Mucosa of rectum (tissue), 2 donors: ENCODE measurements around the gene BMERB1.

Source experiments
- H3K27ac ChIP-seq, 2 donors: one replicate each; pipeline ENCODE4 v1.7.0; 2013; ENCODE audit warnings: inconsistent platforms in 2 of 2, low read depth in 2 of 2, low read length in 2 of 2
- H3K27me3 ChIP-seq, 2 donors: one replicate each; pipeline ENCODE4 v1.7.0; 2013; ENCODE audit warnings: low read length in 2 of 2; ENCODE audit not compliant: control insufficient read depth in 2 of 2, insufficient read depth in 2 of 2
- H3K36me3 ChIP-seq, 2 donors: one replicate each; pipeline ENCODE4 v1.7.0; 2013; ENCODE audit warnings: low read length in 2 of 2; ENCODE audit not compliant: control insufficient read depth in 2 of 2, insufficient read depth in 2 of 2
- H3K4me1 ChIP-seq, 2 donors: one replicate each; pipeline ENCODE4 v1.7.0; 2013; ENCODE audit warnings: low read length in 2 of 2, mild to moderate bottlenecking in 1 of 2; ENCODE audit not compliant: control insufficient read depth in 2 of 2, insufficient read depth in 2 of 2
- H3K4me3 ChIP-seq, 2 donors: one replicate each; pipeline ENCODE4 v1.7.0; 2013; ENCODE audit warnings: low read length in 2 of 2
- H3K9ac ChIP-seq, 2 donors: one replicate each; pipeline ENCODE4 v1.7.0; 2013; ENCODE audit warnings: low read length in 2 of 2, low read depth in 1 of 2, mild to moderate bottlenecking in 1 of 2
- H3K9me3 ChIP-seq, 2 donors: one replicate each; pipeline ENCODE4 v1.7.0; 2013; ENCODE audit warnings: low read length in 2 of 2; ENCODE audit not compliant: control insufficient read depth in 2 of 2
- donor health status: healthy.
- donor health status: Normal muscosa, but diverticular disease.

The BMERB1 gene

DNA sequence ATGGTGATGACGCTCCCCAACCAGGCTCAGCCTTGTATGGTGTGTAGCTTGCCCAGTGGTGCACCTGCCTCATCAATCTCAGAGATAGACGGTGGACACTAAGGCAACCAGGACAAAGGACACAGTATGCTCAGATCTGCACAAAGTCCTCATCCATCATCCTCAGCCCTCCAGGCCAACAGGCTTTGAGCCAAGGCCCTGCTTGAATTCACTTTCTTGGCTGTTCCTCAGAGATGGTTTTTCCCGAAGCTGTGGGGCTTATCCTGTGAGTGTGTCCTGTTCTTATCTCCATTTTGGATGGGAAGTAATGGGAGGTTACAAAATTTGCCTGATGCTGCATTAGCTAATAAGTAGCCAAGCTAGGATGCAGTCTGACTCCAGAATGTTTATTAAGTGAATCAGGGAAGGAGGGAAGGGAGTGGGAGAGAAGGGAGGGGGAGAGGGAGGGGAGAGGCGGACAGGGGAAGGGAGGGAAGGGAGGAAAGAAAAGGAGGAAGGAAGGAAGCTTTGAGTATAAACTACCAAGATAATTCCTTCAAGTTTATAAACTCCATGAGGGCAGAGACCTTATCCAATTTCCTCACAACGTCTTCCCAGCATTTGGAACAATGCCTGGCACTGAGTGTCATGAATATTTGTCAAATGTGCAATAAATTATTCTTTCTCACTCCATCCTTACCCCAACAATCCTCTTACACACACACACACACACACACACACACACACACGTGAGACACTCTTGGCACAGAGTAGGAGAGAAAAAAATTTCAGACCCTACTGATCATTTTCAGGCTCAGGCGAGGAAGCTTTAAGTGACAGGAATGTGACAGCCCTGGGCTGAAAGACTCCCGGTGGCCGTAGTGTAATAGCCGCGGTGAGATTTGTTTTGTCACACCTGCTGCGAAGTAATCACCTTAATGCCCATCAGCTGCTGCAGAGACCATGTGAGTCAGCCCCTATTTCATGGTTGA is 84.3 kb downstream of the BMERB1 start:
- Histone ChIP-seq H3K36me3 (no peaks in the 10 kb centered on the region), H3K27me3 (no peaks in the 10 kb centered on the region), H3K9me3 (no peaks in the 10 kb centered on the region), H3K27ac (peak overlapping the region in 1 of 2 donors; percentile 14), H3K4me3 (no peak overlapping the region), H3K4me1 (peaks cover 6 to 7% of the 10 kb centered on the region in 2 donors), H3K9ac (no peak overlapping the region)

DNA sequence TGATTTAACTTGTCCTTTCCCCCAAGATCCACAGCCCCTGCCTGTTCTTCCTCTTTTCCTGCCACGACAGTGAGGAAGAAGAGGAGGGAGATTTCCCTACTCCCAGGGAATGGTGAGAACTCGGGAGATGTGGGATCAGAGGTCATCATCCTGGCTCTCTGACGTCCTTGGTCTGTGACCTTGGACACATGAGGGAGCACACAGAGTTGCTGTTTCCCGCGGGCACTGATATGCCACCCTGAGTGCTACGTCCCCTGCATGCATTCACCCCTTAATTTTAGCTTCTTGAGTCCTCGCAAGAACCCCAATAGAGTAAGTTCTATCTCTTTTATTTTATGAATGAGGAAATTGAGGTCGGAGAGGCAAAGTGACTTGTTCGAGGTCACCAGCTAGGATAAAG is 85.4 kb downstream of the BMERB1 start:
- H3K9ac ChIP-seq: no peak overlapping the region
- H3K27ac ChIP-seq: peak overlapping the region in 1 of 2 donors; percentile 16

DNA sequence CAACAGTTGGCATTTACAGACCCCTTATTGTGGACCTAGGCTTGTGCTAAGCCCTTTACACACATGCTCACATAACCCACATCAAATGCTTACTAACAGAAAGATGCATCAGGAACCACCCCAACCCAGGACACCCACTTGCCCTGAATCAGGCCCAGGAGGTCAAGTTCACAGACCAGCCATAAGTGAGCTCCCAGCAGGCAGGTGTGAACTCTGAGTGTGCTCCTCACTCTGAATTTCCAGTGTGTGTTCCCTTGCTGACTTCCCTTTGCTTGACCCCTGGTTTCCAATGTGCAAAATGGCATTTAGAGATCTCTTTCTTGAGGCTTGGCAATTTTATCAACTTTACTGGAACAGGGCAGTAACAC is 87.0 kb downstream of the BMERB1 start:
- Histone ChIP-seq H3K4me1 (peaks cover 7% of the 10 kb centered on the region in 2 donors), H3K4me3 (no peak overlapping the region), H3K27ac (peak overlapping the region in 1 of 2 donors; percentile 18)

More for the DNA sequence above, 85.4 kb downstream of the BMERB1 start:
- Histone ChIP-seq H3K27me3 (no peaks in the 10 kb centered on the region), H3K4me3 (no peak overlapping the region), H3K9me3 (no peaks in the 10 kb centered on the region), H3K4me1 (peaks cover 7% of the 10 kb centered on the region in 2 donors), H3K36me3 (no peaks in the 10 kb centered on the region)

DNA sequence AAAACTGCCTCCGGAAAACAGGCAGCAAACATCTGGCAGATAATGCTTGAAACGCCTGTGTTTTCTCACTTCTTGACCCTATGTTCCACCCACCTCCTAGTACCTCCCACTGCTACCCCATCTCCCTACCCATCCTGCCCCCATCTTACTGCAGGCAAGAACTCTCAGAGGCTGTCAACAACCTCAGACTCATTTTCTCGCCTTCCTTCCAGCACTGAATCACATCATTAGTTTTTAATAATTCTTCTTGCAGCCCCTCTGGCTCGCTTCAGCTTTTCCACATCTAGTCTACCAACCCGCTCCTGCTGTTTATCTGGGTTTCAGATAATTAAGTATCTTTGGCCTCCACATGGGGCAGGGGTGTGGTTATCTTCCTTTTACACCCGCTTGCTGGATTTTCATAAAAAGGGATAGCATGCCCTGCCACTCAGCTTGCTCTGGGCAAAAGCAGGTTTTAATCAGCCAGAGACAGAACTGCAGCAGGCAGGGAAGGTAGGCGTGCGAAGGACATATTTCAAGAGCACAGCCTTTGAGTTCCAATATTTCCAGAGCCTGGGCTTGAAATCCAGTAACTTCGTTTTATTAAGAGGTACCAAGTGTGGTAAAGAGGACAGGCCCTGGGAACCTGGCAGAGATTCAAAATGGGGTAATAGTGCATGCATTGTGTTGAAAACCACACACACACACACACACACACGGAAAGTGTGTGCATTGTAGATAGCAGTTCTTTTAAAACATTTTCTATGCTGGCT is 87.5 kb downstream of the BMERB1 start:
- H3K4me3 ChIP-seq: no peak overlapping the region
- H3K9me3 ChIP-seq: no peaks in the 10 kb centered on the region
- H3K27me3 ChIP-seq: no peaks in the 10 kb centered on the region
- peaks cover 7% of the 10 kb centered on the region in 2 donors for H3K4me1 ChIP-seq
- H3K9ac ChIP-seq: no peak overlapping the region
- H3K27ac ChIP-seq: peak overlapping the region in 1 of 2 donors; percentile 18
- H3K36me3 ChIP-seq: no peaks in the 10 kb centered on the region

More for the DNA sequence above, 87.0 kb downstream of the BMERB1 start:
- Histone ChIP-seq H3K9ac (no peak overlapping the region), H3K36me3 (no peaks in the 10 kb centered on the region), H3K27me3 (no peaks in the 10 kb centered on the region), H3K9me3 (no peaks in the 10 kb centered on the region)

DNA sequence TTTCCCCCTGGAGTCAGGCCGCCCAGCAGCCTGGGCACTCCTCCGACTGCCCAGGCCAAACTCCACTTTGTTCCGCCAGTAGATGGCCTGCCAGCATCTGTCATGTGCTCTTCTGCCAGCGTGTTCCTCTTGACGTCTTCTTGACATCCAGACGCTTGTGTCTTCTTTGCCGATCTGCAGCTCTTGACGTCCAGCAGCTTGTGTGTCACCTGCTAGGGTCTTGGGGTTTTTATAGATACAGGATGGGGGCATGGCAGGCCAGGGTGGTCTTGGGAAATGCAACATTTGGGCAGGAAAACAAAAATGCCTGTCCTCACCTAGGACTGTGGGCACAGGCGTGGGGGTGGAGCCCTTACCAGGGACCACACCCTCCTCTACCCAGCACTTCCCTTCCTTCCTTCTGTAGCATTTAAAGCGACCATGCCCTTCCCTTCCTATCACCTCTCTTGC is 88.7 kb downstream of the BMERB1 start:
- Histone ChIP-seq H3K27me3 (no peaks in the 10 kb centered on the region), H3K27ac (no peak overlapping the region), H3K9ac (no peak overlapping the region), H3K4me1 (peaks cover 7% of the 10 kb centered on the region in 2 donors), H3K9me3 (no peaks in the 10 kb centered on the region), H3K36me3 (no peaks in the 10 kb centered on the region), H3K4me3 (peak overlapping the region; percentile 56 to 61)

DNA sequence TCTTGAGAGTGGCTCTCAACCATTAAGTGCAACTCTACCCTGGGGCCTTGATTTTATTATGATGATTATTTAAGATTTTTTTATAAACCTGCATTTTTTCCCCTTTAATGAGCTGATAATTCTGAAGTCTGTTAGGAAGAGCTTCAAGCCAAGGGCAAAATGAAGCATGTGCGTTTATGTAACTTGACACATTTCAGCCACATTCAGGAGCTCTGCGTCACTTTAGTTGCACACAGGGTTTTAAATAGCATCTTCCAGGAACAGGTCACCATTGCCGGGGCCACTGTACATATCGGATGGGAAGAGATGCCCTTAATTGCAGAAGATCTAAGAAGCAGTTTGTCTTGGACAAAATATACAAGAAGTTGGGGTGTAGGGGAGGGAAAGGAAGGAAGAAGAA is 89.6 kb downstream of the BMERB1 start:
- Histone ChIP-seq H3K36me3 (no peaks in the 10 kb centered on the region), H3K9me3 (no peaks in the 10 kb centered on the region), H3K9ac (no peak overlapping the region), H3K4me3 (no peak overlapping the region), H3K27ac (no peak overlapping the region), H3K27me3 (no peaks in the 10 kb centered on the region), H3K4me1 (peaks cover 7% of the 10 kb centered on the region in 2 donors)

DNA sequence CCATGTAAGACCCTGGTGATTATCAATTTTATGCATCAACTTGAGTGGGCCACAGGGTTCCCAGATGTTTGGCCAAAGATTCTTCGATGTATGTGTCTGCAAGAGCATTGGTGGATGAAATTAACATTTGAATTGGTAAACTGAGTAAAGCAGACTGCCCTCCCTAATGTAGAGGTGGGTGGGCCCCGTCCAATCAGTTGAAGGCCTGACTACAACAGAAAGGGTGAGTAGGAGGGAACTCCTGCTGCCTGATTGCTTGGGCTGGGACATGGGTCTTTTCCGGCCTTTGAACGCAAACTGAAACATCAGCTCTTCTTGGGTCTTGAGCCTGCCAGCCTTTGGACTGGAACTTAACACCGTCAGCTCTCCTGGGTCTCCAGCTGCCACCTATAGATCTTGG is 90.6 kb downstream of the BMERB1 start:
- Histone ChIP-seq H3K27me3 (no peaks in the 10 kb centered on the region), H3K27ac (no peak overlapping the region), H3K9me3 (no peaks in the 10 kb centered on the region), H3K9ac (no peak overlapping the region), H3K4me3 (no peak overlapping the region), H3K36me3 (no peaks in the 10 kb centered on the region), H3K4me1 (peaks cover 7% of the 10 kb centered on the region in 2 donors)

DNA sequence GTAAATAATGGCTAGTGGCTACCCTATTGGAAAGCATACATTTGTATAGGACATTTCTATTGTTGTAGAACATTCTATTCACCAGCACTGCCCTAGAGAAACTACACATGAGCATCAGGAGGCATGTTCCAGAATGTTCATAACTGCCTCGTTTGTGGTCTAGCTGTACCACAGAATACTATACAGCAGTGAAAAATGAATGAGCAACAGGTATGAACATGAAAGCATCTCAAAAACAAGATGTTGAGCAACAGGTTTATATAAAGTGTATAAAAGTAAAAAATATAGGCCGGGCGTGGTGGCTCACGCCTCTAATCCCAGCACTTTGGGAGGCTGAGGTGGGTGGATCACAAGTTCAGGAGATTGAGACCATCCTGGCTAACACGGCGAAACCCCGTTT is 91.7 kb downstream of the BMERB1 start:
- Histone ChIP-seq H3K36me3 (no peaks in the 10 kb centered on the region), H3K9me3 (no peaks in the 10 kb centered on the region), H3K27ac (no peak overlapping the region), H3K4me3 (no peak overlapping the region), H3K27me3 (no peaks in the 10 kb centered on the region), H3K4me1 (peaks cover 4 to 7% of the 10 kb centered on the region in 2 donors), H3K9ac (no peak overlapping the region)

DNA sequence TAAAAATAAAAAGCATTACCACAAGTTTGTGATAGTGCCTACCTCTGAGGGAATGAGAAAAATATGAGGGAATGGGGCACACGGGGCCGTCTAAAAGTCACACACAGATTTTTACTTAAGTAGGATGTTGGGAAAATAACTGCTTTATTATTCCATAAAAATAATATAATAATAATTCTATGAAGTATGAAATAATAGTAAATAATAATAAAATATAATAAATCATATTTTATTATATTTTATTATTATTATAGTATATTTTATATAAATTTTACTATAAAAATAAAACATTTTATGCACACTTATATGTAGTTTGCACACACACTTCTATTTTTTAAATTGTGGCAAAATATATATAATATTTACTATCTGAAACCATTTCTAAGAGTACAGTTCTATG is 92.3 kb downstream of the BMERB1 start:
- no peaks in the 10 kb centered on the region for H3K36me3 ChIP-seq
- peaks cover 4 to 7% of the 10 kb centered on the region in 2 donors for H3K4me1 ChIP-seq
- no peaks in the 10 kb centered on the region for H3K27me3 ChIP-seq
- H3K9ac ChIP-seq: no peak overlapping the region
- no peak overlapping the region for H3K27ac ChIP-seq
- H3K9me3 ChIP-seq: no peaks in the 10 kb centered on the region
- H3K4me3 ChIP-seq: no peak overlapping the region

DNA sequence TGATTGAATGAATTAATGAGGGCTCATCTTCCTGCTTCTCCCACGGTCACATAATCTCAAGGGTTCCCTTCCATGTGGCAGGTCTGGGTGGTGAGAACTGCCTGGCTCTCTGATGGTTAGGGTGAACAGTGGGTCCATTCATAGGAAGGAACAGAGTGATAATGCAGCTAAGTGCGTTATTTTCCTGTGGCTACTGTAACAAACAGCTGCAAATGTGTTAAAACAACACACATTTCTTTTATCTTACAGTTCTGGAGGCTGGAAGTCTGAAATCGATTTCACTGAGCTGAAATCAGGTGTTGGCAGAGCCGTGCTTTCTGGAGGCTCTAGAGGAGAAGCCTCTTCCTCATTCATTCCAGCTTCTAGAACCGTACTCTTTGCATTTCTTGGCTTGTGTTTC is 95.3 kb downstream of the BMERB1 start:
- no peak overlapping the region for H3K27ac ChIP-seq

More for the DNA sequence above, 95.3 kb downstream of the BMERB1 start:
- Histone ChIP-seq H3K4me1 (no peaks in the 10 kb centered on the region), H3K9me3 (no peaks in the 10 kb centered on the region), H3K36me3 (no peaks in the 10 kb centered on the region), H3K4me3 (no peak overlapping the region), H3K27me3 (no peaks in the 10 kb centered on the region), H3K9ac (no peak overlapping the region)
